Kasumi-1 (cell line): ENCODE data around the gene C3orf22.
A peak's percentile ranks its signal among the peaks of the same experiment; 100 is the strongest.
"Not testable (repeated sequence)": the region's sequence is repeated elsewhere in the genome, so short reads cannot be mapped to it uniquely, and the experiment has no call there.

Experiments used
- DNase-seq, 2 experiments: peaks; one replicate each; lab custom pipeline; 2025; lab: John Stamatoyannopoulos, UW

The C3orf22 gene

DNA sequence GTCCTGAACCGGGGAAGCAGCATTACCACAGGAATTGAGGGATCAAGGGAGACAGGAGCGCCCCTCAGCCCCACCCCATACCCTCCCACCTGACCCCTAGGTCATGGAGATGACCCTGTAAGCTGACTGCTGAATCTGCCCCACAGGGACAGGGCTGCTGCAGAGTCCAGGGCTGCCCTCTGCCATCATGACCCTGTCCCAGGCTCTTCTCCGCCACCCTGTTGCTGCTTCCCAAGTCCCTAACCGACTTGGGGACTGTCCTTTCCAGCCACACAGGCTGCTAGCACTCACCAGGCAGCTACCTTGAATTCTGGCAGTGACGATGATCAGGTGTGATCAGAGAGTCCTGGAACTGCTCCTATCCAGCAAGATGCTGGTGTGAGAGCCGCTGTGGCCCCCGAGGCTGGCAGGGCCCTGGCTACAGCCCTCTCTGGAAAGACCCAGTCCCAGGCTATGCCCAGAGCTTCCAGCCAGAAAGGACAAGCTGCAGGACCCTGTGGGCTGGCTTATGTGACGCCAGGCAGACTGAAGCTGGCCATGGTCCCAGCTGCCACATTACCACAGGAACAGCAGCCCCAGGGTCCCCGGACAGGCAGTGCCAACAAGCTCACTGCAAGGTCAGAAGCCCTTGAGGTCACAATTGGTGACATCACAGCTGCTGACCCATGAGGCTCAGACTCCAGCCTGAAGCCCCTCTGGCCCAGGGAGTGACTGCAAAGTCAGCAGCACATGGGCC lies at the start of gene C3orf22:
Gene C3orf22 (minus strand): TSS at position 597 of the 736 bp plus-strand sequence. CDS start 5,542 bp downstream, outside the sequence.
- DNase-seq = no peak

- peak; percentile 53 to 55 for DNase-seq
Measured at GRCh38 chr3:126607214-126607908, 48.6 kb upstream of the C3orf22 start.

- no peak for DNase-seq
Measured at GRCh38 chr3:126606001-126606400, 47.3 kb upstream of the C3orf22 start.

DNA sequence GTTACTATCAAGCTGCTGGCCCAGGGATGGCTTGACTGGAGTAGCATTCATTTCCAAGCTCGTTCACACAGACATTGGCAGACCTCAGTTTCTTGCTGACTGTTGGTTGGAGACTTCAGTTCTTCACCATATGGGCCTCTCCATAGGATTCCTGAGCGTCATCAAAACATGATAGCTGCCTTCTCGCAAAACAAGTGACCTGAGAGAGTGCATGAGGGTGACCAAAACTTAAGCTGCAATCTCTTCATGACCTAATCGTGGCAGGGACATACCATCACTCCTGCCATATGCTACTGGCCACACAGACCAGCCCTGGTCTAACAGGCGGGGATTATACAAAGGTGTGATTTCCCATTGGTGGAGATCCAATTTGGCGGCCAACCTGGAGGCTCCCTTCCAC lies 46.0 kb upstream of the C3orf22 start:
- DNase-seq = no peak

DNA sequence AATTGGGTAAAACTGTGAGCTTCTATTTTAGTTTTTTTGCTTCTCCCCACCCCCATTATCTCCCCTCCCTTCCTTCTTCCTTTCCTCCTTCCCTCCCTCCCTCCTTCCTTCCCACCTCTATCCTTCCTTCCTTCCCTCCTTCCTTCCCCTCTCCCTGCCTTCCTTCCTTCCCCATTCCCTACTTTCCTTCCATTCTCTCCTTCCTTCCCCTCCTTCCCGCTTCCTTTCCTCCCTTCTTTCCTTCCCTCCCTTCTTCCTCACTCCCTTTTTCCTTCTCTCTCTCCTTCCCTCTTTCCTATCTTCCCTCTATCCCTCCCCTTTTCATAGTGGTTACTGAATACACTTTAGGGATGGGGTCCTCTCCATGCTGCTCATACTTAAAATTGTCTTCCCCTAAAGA lies 40.4 kb upstream of the C3orf22 start:
- no peak for DNase-seq

GRCh38 chr3:126595479-126595878 lies 36.7 kb upstream of the C3orf22 start:
- DNase-seq = not testable (repeated sequence)

GRCh38 chr3:126591515-126591914 lies 32.8 kb upstream of the C3orf22 start:
- DNase-seq = not testable (repeated sequence)

DNA sequence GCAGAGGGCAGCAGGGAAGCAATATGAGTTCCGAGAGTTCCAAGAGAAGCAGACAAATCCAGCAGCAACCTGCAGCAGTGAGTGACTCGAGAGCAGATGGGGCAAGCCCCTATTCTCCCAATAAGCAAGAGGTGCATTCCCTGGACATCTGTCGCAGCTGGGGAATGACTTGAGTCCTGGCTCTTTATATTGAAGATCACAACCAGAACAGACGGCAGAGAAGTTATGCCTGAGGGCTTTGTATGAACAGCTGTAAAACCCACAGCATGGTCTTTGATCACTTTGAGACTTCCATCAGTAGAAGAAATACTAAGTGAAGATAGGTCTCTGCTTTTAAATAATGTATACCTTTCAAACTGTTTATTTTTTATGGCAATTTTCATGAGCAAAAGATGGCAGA lies 23.6 kb upstream of the C3orf22 start:
- DNase-seq = no peak

DNA sequence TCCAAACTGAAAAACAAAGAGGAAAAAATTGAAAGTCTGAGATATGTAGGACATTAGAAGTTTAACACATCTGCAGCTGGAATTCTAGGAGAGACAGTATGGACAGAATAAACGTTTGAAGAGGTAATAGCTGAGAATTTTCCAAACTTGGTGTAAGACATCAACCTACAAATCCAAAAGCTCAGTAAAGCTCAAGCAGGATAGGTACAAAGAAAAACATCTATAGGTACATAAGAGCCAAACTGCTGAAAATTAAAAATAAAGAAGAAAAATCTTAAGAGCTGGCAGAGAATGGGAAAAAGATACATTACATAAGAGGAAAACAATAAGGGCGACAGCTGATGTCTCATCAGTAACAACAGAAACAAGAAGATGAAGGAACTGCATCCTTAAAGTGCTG lies 22.8 kb upstream of the C3orf22 start:
- no peak for DNase-seq

- DNase-seq = no peak
Measured at GRCh38 chr3:126580746-126581145, 22.0 kb upstream of the C3orf22 start.

DNA sequence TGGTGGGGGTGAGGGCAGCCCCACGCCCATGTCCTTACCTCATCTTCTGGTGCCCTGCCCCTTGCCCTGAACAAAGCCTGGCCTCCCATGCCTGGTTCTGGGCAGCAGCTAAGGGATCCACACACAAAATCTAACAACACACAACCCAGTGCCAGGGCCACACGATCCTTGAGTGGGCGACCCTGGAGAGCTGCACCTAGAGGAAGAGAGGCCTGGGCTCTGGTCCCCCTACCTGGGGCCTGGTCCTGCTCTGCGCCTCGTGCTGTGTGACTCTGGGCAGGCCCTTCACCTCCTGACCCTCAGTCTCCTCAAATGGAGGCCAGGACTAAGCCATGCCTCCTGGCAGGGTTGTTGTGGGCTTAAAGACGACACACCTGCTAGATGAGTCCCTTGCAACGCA lies 20.0 kb upstream of the C3orf22 start:
- no peak for DNase-seq

DNA sequence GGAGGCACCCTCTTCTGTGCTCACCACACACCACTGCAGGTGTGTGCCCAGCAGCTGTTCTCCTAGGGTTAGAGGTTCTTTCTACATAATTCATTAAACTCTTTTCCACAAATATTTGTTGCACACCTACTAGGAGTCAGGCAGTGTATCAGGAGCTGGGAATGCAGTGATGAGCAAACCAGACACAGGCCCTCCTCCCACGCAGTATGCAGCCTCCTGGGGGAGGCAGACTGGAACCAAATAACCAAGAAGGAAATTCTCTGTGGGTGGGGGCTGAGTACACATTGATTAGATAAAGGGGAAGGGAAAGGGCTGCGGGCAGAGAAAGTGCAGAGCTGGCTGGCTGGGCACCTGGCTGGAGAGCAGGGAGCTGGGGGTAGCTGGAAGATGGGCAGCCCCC lies 18.5 kb upstream of the C3orf22 start:
- no peak for DNase-seq

DNA sequence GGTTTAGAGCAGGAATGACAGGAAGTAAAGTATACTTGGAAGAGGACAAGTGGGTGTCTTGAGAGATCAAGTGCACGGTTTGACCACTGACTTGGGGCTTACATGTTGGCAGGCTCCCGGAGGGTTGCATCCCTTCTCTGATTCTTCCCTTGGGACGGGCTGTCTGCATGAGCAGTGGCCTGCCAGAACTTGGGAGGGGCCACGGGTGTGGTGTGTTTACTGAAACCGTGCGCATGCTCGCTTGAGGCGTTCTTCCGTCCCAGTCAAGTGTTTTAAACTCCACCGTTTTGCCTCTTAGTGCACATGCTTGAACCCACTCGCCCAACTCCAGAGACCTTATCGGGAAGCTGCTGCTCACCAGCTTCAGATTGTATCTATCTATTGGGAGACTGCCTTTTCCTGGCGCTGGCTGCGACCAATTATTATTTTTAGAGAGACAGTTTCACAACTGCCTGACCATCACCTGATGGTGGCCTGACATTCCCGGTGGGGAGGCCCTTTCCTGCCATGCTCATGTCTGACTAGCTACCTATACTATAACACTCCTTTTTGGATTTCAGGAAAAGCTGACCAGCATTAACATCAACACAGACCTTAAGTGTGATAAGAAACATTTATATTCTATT lies 14.9 kb upstream of the C3orf22 start:
- DNase-seq = no peak

- no peak for DNase-seq
Measured at GRCh38 chr3:126571078-126571477, 12.3 kb upstream of the C3orf22 start.

- DNase-seq = no peak
Measured at GRCh38 chr3:126570103-126570541, 11.4 kb upstream of the C3orf22 start.

- no peak for DNase-seq
Measured at GRCh38 chr3:126569390-126569975, 10.8 kb upstream of the C3orf22 start.

GRCh38 chr3:126568776-126569342 lies 10.1 kb upstream of the C3orf22 start:
- no peak for DNase-seq

DNA sequence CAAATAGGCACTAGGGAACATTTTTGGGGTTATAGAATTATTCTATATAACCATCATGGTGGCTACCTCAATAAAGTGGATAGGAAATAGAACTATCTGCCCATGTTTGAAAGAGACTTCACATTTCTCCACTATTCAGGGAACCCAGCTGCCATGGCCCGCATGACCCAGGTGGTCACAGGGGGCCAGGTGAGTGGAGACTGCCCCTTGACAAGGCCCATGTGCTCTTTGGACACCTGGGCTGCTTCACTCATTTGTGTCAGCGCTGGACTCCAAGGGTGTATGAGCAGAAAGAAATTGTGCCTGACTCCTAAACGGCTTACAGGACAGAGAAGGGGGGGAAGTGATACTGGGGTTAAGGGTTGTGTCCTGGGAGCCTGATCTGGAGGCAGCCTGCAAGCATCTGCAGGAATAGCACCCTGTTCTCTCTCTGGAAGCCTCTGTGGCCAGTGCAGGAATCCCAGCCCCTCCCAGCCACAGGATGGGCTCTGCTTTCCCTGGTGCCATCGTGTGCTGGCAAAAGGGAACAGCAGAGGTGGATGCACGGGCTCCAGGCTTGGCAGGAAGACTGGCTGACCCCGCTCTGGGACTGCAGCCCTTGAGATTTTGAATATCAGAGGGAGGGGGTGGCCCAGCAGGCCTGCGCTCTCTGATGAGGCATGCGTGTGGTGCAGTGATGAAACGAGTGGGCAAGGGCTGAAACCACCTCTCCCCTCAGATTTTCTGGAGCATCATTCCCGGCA lies 9.1 kb upstream of the C3orf22 start:
- no peak for DNase-seq

DNA sequence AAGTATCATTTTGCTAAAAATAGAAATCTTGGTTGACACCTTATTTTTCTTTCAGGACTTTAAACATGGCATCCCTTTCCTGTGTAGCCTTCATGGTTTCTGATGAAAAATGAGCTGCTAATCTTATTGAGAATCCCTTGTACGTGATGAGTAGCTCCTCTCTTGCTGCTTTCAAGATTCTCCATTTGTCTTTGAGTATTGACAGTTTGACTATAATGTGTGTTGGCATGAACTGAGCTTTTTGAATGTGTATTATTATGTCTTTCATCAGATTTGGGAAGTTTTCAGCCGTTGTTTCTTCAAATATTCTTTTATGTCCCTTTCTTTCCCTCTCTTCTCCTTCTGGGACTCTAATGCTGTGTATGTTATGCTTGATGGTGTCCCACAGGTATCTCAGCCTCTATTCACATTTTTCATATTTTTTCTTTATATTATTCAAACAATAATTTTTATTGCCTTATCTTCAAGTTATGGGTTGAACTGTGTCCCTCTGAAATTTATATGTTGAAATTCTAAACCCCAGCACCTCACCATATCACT lies 4.1 kb upstream of the C3orf22 start:
- no peak for DNase-seq

DNA sequence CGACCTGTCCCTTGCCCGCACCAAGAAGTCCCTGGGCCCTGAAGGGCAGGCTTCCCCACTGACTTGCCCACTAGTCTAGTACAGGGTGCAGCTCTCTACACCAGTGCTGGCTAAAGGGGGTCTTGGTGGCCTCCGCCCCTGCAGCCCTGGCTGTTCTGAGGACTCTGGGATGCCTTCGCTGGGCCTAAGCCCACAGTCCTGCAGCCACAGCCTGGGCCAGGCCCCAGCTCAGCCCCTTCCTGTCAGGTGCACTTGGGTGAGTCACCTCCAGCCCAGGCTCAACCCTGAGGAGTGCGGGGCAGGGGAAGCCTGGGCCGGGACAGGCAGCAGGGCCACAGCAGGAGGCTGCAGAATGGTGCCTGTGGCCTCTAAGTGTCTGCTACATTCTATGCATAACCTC lies 971 bp downstream of the C3orf22 start:
- DNase-seq = no peak

GRCh38 chr3:126557415-126557745 lies 1.4 kb downstream of the C3orf22 start:
- no peak for DNase-seq
